HG02759 (cell line): ENCODE measurements around the gene SLC1A3.
"Not testable (repeated sequence)": the region's sequence is repeated elsewhere in the genome, so short reads cannot be mapped to it uniquely, and the experiment has no call there.

ENCODE experiments used
- ATAC-seq: cut with Tn5 transposase; IDR thresholded peaks from one replicate; pipeline ENCODE4 v1.9.1; 2021; ENCODE audit warnings: mild to moderate bottlenecking, moderate library complexity; ENCODE audit not compliant: unreplicated experiment

The SLC1A3 gene

DNA sequence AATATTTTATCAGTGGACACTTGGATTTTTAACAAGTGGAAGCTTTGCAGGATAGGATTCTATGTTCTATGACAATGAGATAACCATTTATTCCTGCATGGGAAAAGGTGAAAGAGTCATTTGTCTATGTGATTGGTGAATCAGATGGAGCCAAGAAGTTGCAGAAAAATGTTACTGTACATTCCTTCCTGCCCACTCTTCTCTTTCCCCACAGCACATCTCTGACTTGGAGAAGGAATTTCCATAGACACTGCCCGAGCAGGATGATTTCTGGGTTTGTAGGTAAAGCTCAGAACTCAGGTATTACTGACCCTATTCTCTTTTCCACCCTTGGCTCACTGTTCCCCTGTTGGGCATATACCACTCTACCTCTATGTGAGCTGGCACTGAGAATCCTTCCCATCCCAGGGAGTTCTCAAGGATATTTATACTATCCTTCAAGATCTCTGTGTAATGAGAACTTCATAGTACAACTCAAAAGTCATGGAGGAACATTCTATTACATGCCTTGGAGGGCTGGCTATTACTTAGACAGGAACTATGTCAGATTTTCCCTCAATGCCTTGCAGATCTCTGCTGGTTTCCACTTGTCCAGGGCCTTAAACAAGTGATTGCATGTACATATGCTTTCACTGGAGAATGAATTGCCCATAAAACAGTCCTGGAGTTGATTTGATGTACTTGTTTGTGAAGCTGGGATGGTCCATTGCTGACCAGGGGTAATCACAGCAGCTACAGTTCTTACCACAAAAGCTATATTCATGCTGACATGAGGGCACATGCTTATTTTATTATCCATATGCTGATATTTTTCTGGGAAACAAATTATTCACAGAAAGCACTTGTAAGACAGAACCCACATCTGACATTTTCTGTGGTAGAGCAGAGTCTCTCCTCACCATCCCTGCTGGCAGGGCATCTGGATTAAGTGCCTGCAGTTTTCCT lies 24.1 kb downstream of the SLC1A3 start:
- no peak for ATAC-seq

DNA sequence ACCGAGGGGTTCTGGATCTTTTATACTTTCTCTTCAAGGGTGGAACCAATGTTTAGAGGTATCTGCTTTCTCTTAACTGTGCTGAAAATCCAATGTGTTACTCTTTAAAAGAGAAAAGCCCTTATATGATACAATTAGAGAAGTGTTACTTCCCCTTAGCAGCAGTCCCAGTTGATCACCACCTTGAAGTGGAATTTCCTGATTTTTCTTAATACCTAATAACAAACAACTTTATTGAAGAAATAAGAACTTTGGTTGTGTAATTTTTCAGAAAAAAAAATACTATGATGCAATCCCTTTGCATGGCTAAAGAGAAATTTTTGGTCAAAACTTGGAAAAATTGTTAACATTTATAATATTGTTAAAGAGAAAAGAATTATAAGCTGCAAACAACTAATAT lies 24.7 kb downstream of the SLC1A3 start:
- ATAC-seq, result no peak

DNA sequence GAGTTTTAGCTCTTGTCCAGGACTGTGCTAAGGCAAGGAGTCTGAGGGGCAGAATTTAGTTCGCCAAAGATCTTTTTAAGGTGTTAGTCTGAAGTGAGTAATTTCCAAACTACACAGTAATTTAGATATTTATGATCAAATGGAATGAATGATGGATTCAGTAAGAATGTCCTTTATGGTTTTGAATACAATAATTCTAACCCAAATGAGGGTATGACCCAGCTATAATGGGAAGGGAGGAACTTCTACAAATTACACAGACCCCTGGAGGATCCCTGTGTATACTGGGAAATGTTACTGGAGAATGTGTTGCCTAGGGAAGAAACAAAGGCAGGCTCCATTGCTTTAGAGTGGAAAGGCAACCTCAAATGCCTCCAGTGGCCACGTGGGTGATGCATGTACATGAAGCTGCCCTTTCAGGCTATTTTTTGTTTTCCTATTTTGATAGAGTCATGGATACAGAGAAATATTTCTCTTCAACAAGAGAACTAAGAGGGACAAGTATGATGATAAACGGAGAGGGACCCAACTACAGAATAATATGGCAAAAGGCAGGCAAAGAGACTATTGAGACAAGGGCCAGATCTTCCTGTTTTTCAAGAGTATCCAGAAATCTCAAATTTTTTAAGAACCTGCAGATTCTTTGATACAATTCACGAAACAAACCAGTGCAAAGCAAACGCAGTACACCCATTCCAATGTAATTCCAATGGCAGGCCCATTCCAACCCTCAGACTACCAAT lies 25.4 kb downstream of the SLC1A3 start:
- no peak for ATAC-seq

- ATAC-seq, result no peak
These were observed 25.9 kb downstream of the SLC1A3 start for GRCh38 chr5:36632363-36632664.

GRCh38 chr5:36635721-36636390 lies 29.4 kb downstream of the SLC1A3 start:
- ATAC-seq, result no peak

- no peak for ATAC-seq
These were observed 30.7 kb downstream of the SLC1A3 start for GRCh38 chr5:36637101-36637500.

DNA sequence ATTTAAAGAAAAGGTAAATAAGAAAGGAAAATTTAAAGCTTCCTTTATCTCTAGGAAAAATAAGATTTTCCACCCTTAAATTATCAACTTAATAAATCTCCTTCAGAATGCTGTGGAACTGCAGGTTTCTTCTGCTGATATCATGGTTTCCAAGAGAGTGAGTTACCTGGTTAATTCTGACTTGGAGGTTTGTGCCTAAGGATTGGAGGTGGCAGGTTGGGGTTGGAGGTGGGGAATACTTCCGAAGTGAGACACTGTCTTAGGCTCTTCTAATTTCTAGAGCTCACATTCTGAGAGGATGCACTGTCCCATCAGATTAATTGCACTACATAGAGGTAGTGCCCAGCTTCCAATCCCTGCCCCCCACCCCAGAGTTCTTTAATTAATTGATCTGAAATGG lies 31.1 kb downstream of the SLC1A3 start:
- no peak for ATAC-seq

DNA sequence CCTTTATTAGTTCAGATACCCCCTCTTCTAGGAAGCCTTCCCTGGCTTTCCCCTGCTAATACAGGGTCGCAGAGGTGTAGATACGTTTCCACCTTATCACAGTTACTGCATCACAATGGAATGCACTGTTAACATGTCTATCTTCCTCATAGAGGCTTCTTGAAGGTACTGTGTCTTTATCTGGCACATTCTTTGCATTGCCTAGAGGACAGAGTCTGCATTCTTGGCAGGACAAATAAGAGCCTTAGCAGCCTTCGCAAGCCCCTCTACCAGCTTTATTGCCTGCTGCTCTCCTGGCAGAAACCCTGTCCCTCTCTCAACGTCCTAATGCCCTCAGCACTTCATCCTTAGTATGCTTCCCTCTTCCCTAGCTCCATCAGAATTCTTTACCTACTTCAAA lies 31.6 kb downstream of the SLC1A3 start:
- no peak for ATAC-seq

GRCh38 chr5:36640949-36641348 lies 34.5 kb downstream of the SLC1A3 start:
- ATAC-seq, result no peak

GRCh38 chr5:36641431-36641830 lies 35.0 kb downstream of the SLC1A3 start:
- ATAC-seq, result no peak

DNA sequence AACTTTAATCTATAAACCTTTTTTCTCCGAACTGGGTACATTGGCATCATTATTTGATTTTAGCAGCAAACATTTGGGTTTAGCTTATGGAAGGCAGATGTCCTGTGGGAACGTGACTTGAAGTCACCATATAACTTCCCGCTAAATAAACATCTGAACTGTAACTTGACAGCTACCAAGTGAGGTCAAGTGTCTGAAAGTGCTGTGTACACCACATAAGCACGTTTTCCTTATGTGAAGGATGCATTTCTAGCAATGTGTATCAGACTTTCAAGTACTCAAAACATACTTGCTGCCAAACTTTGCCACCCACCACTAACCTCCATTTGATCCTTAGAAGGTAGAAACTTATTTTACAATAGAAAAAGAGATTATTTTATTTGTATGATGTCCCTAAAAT lies 35.7 kb downstream of the SLC1A3 start:
- ATAC-seq, result no peak

GRCh38 chr5:36643162-36643561 lies 36.8 kb downstream of the SLC1A3 start:
- ATAC-seq, result no peak

GRCh38 chr5:36643841-36644240 lies 37.4 kb downstream of the SLC1A3 start:
- not testable (repeated sequence) for ATAC-seq

DNA sequence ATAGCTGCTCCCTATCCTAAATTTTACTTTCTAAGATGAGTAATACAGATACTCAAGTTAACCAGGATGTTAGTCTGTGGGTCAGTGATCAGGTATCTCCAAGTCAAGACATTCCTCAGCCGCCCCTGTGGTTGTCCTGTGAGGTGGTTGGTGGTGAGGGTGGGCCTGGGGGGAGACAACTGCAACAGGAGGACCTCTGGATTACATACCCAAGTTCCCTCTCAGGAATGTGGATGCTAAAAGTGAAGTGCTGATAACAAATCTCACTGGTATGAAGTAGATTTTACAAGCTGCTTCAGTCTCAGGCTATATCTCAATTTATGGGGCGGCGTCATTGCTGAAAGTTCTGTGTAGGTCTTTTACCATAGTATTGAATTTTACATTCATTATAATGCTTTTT lies 38.3 kb downstream of the SLC1A3 start:
- no peak for ATAC-seq

- ATAC-seq, result no peak
These were observed 39.7 kb downstream of the SLC1A3 start for GRCh38 chr5:36646100-36646499.

DNA sequence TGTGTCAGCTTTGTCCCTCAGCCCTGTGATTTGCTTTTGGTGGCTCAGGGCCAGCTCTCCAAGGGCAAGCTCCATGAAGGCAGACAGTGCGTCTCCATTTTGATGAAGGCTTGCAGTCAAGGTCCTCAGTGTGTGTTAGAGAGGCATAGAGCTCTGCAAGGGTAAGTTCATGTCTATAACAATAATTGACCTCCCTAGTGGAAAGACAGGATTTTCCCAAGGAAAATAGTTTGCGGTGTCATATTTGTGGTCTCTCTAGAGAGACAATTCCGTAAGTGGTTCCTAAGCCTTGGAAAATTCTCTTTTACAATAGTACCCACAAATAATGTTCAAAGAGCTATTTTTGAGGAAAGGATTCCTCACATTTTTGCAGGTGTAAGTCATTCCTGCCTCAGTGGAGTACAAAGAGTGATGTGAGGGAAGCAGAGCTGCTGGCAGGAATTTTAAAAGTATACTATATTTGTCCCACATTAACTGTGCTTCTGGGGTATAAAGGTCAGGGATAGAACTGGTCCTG lies 40.2 kb downstream of the SLC1A3 start:
- no peak for ATAC-seq

- ATAC-seq, result no peak
These were observed 40.6 kb downstream of the SLC1A3 start for GRCh38 chr5:36647046-36647445.

GRCh38 chr5:36648426-36648825 lies 42.0 kb downstream of the SLC1A3 start:
- ATAC-seq, result no peak

DNA sequence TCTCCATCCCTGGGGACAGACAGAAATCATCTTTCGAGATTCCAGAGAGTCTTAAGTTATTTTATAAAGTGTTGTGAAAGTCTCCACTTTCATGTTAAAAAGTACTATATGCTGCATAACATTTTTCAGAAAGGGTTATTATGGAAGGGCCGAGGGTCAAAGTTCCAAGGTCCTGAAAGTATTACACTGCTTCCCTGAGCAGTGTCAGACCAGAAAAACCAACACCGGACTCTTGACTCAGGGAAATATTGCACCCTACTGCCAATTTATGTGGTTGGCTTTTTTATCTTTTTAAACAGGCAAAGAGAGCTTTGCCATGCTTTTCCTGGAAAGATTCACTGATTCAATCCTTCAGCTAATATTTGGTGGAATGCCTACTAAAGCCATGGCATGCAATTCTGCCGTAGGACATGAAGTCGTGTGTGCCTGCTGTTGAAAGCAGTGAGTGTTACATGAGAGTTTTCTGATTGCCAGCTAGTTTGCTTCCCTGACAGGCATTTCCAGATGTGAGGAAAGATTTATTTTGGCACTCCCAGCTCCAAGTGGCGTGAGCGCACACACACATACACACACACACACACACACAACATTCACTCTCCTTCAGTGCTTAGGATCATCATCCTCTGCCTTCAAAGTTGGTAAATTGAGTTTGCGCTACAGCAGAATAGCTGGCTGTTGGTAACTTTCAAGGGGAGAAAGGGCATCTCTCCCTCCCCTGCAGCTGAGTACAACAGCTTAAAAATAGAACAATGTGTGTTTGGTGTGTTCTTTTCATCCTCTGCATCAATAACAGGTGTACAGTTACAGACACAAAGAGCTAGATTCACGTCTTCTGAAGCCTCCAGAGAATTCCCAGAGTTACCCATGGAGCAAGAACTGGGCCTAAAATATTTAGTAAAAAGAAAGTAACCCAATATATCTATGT lies 45.6 kb downstream of the SLC1A3 start:
- ATAC-seq, result no peak

- no peak for ATAC-seq
These were observed 46.8 kb downstream of the SLC1A3 start for GRCh38 chr5:36653044-36653705.
